ENCODE measurements around the gene BMAL2.
A peak's percentile ranks its signal among the peaks of the same experiment; 100 is the strongest.

Gene BMAL2

GRCh38 chr12:27332714-27333402 is at the start of gene BMAL2:
Gene BMAL2 (plus strand): TSS chr12:27332836. CDS start chr12:27333073, 237 bp downstream.
- DNase-seq = peak; percentile 81

GRCh38 chr12:27284021-27284420 is 48.6 kb upstream of the BMAL2 start:
- no peak for DNase-seq

- DNase-seq = no peak
Measured at GRCh38 chr12:27284751-27285150, 47.9 kb upstream of the BMAL2 start.

DNA sequence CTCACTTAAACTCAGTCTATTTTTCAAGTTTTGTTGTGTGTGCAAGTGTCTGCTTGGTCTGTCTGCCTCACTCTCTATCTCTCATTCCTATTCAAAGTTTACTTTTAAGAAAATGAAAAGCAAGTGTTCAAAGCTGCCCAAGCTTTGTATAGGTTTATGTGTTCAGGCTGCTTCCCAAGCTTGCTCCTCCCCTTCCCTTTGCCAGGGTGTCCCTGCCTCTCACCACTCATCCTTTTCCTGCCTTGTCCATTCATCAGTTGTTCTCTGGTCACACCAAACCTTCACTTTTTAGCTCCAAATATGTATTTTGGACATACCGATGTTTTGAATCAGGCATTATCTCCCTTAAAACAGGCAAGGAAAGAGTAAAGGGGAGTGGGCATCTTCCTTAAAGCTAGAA is 47.2 kb upstream of the BMAL2 start:
- peak; percentile 13 for DNase-seq

DNA sequence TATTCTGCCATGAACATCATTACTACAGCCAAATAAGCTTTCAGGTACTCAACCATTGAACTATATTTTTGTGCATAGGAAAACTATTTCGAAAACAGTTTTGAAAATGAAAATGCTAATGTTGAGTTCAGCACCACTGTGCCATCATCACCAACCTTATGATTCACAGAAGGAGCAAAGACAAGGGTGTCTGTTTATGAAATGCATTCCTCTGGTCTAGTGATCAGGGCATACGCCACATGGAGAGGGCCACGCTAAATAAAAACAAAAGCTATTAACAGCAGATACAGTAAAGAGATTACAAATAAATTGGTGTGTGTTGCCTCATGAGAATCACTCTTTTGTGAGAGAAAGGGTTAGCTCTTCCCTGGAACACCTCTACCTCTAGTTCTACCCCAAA is 43.2 kb upstream of the BMAL2 start:
- no peak for DNase-seq

- peak; percentile 70 for DNase-seq
Measured at GRCh38 chr12:27290501-27291168, 42.0 kb upstream of the BMAL2 start.

- DNase-seq = no peak
Measured at GRCh38 chr12:27291862-27292261, 40.8 kb upstream of the BMAL2 start.

GRCh38 chr12:27292718-27293117 is 39.9 kb upstream of the BMAL2 start:
- no peak for DNase-seq

DNA sequence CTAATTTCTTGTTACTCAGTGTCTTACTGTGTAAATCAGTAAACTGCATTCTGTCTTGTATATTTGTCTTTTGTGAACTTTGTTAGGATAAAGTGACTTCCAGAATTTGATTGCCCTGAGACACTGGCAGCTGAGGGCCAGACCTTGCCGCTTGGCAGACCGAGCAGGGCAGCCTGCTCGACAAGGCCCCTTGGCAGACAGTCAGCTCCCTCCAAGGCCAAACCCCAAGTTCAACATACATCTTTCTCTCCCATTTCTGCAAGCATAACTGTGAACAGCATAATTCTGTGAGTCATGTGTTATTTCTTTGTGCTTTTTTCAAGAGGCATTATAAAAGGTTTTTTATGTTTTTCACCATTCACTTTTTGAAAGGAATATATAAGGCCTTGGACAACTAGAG is 39.2 kb upstream of the BMAL2 start:
- no peak for DNase-seq

GRCh38 chr12:27296674-27297073 is 36.0 kb upstream of the BMAL2 start:
- no peak for DNase-seq

DNA sequence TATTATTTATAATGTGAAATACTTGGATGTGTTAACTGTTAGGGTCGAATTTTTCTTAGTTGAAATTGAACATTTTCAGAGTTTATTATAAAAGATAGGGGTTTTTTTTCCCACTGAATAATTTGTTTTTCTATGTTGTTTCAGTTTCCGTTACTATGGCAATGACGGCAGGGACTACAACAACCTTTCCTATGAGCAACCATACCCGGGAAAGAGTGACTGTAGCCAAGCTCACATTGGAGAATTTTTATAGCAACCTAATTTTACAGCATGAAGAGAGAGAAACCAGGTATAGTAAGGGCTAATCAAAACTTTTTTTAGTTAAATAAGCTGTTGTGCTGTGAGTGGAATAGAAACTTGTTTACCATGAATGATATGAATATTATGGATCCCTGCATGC is 35.1 kb upstream of the BMAL2 start:
- DNase-seq = no peak

- no peak for DNase-seq
Measured at GRCh38 chr12:27299102-27299501, 33.5 kb upstream of the BMAL2 start.

DNA sequence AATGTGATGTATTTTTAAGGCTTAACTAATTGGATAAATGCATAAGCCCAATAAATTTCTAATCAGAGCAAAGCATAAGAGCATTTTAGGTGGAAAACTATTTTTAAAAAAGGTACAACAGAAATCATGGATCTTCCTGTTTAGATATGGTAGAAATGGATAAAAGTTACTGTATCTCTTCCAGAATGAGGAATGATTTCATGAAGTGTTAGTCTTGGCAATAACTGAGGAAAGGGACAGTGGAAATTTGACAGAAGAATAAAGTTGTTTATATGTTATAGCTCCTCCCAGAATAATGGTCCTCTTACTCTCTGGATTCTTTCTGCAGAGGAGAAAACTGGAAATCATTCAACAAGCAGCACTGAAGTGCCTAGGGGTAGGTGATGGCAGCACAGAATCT is 32.4 kb upstream of the BMAL2 start:
- no peak for DNase-seq

- peak; percentile 89 for DNase-seq
Measured at GRCh38 chr12:27303139-27304111, 29.2 kb upstream of the BMAL2 start.

DNA sequence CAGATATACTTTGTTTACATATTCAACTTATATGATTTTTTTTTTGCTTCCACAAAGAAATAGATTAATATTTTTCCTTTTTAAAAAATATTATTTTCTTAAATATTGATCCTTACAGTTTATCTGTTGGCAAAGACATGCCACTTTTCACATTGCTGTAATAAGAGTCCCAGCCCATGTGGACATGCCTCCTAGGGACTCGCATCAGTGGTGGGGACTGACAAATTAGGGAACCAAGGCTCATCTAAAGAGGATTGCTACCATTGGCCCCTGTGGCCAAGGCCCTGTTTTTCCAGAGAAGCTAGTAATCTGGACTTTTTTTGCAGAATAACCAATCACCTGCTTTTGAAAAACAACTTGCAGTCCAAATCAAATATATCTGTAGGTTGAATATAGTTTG is 27.8 kb upstream of the BMAL2 start:
- DNase-seq = no peak

- DNase-seq = peak; percentile 54
Measured at GRCh38 chr12:27305673-27306456, 26.8 kb upstream of the BMAL2 start.

GRCh38 chr12:27309293-27309994 is 23.2 kb upstream of the BMAL2 start:
- no peak for DNase-seq

DNA sequence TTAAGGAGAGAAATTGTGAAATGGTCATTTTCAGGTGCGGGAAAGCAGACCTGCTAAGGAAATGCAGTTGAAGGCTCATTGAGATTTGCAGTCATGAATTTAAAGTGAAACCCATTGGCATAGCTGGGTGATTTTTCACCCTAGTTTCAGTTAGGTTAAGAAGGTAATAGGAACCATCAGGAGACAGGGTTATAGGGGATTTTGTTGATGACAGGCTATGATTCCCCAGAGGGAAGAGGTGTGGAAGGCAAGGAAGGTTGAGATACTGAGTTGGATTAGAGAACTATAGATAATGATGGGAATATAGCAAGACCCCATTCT is 22.7 kb upstream of the BMAL2 start:
- no peak for DNase-seq

GRCh38 chr12:27316947-27317346 is 15.7 kb upstream of the BMAL2 start:
- peak; percentile 3 for DNase-seq

DNA sequence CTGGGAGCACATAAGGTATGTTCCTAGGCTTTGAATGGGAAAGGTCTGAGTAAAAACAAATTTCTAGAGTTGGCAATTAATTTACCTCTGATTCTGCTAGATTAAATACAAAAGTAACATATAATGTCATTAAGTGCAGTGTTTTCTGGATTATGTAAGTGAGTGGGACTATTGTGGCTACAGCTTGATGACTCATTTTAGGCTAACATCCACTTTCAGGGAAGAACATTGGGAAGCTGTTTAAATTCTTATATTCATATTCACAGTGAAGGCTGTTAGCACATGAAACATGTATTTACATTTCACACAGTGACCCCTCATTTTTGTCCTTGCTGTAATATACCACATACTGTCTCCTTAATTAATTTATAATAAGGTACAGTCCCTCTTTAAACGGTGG is 13.2 kb upstream of the BMAL2 start:
- DNase-seq = no peak

DNA sequence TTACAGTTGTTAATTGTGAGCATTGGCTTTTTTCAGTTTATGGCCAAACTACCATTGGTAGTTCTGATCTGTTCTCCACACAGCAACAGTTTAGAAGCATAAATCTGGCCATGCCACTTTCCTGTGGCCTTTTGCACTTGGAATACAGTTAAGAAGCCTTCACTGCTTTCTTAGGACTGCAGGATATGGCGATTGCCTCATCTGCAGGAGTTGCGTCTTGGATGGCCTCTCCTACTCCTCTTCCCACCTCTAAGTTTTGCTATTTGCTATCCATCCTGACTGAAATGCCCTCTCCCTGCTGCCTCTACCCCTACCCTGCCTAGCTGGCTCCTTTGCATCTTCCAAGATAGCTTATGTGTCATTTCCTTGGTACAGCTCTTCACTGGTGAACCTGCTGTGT is 12.8 kb upstream of the BMAL2 start:
- DNase-seq = no peak

DNA sequence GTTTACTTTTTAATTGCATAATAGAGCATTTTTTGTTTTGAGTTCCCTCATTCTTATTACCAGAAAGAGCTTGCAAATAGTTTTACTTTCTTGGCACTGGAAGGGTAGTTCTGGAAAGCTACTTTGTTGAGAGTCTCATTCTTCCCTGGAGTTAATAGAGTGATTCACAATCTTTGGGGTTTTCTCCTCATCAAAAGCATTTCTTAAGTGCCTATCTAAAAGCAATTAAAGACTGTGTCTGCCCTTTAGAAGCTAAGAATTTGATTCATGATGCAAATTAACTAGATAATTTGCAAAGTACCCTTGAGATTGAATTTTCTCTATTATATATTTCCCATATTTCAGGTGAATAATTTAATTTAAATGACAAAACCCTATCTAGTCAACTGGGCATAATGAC is 8.1 kb upstream of the BMAL2 start:
- DNase-seq = no peak

Data from NCI-H69 (cell line).